Heart right ventricle (tissue), 16 donors: ENCODE measurements around the gene ELAVL1. TPM values are rescaled to one million over a fixed set of nuclear protein-coding genes. Genes with fewer than 3 reads are reported as not detected.
A peak's percentile ranks its signal among the peaks of the same experiment; 100 is the strongest.

ENCODE experiments used
- ATAC-seq, 8 donors: fragments of 200-7000 bp; cut with Tn5 transposase; one replicate each; pipeline ENCODE4 v1.9.1; 2020; ENCODE audit warnings: mild to moderate bottlenecking in 8 of 8, moderate library complexity in 8 of 8, moderate number of reproducible peaks in 1 of 8
- DNase-seq, 2 donors: peaks; one replicate each; pipeline ENCODE4 v3.0.0-alpha.2; 2020
- H3K27ac ChIP-seq, 10 donors: fragments of 200-600 bp; sonication (generic) in 2 of 10; one replicate each; pipeline versions ENCODE4 v1.5.0 to v1.8.0; 2020 to 2022; ENCODE audit warnings: mild to moderate bottlenecking in 3 of 10
- H3K27me3 ChIP-seq, 7 donors: fragments of 200-600 bp; one replicate each; pipeline ENCODE4 v1.8.0; 2021 to 2022; ENCODE audit warnings: mild to moderate bottlenecking in 2 of 7
- H3K36me3 ChIP-seq, 9 donors: fragments of 200-600 bp; sonication (generic) in 1 of 9; one replicate each; pipeline versions ENCODE4 v1.5.0 to v1.8.0; 2020 to 2022; ENCODE audit warnings: mild to moderate bottlenecking in 2 of 9
- H3K4me1 ChIP-seq, 9 donors: fragments of 200-600 bp; sonication (generic) in 1 of 9; one replicate each; pipeline versions ENCODE4 v1.5.0 to v1.8.0; 2020 to 2022; ENCODE audit warnings: mild to moderate bottlenecking in 4 of 9
- H3K4me3 ChIP-seq, 10 donors: fragments of 200-600 bp; sonication (generic) in 2 of 10; one replicate each; pipeline versions ENCODE4 v1.5.0 to v1.8.0; 2020 to 2022; ENCODE audit warnings: mild to moderate bottlenecking in 7 of 10, moderate library complexity in 2 of 10
- H3K9me3 ChIP-seq, 11 donors: fragments of 200-600 bp in 10 of 11; sonication (generic) in 2 of 11; one replicate each; pipeline versions ENCODE4 v1.5.0 to v1.8.0; 2013 to 2022; ENCODE audit warnings: mild to moderate bottlenecking in 2 of 11, control low read depth in 1 of 11, moderate library complexity in 1 of 11
- CTCF ChIP-seq, 9 donors: fragments of 200-600 bp; sonication (generic) in 2 of 9; IDR thresholded peaks; one replicate each; pipeline versions ENCODE4 v1.5.0 to v1.8.0; 2021 to 2022; ENCODE audit warnings: antibody characterized with exemption in 9 of 9, mild to moderate bottlenecking in 5 of 9, moderate library complexity in 1 of 9
- WGBS, 2 donors: extraction: QIAGEN DNeasy Blood & Tissue Kit; methylation state at CpG; one replicate each; pipeline ENCODE4 v1.1.7; 2013; ENCODE audit warnings: inconsistent platforms in 1 of 2; 5-methylcytosine and 5-hydroxymethylcytosine counted together
- intact Hi-C, 10 donors: fragments of 100-400 bp; cut with DNase I; formaldehyde crosslinking; loops; one replicate each; pipeline versions ENCODE4 v1.11.1 to v1.14.2; 2022
- polyA plus RNA-seq, 2 donors: library from polyadenylated mRNA; stranded (reverse); fragments of 200-250 nt; gene quantifications; one replicate each; pipeline ENCODE4 v1.2.3, GENCODE V29; 2013
- total RNA-seq, 10 donors: library from RNA; stranded (reverse); fragmentation: NEBNext Ultra II Directional in 3 of 10; extraction: Animal tissue kit (Norgen Biotek cat#: 25700) in 3 of 10; gene quantifications; one replicate each; pipeline versions ENCODE4 v1.2.1 to v1.2.4, GENCODE V29; 2021 to 2023
- donor health status: Arrhythmogenic right ventricular cardiomyopathy.
- donor health status: ischemic (EF 13 %, LVEDD 7.1; RV severe dilation, severe dysfunction).
- donor health status: healthy with polysubstance abuse.
- donor health status: DM: no; HTN: yes; CAD: no.
- donor health status: DM: no; HTN: no; CAD: no.
- donor health status: ischemic (EF 25% LVEDD 6.9; RV normal size, moderate dysfunction).
- donor health status: ischemic (EF 25% LVEDD 5.7; RV mildly dilated, moderate dysfunction).
- donor health status: healthy.
- donor health status: DM: yes; HTN: yes; CAD: no.
- donor health status: Ischemic cardiomyopathy.
- donor health status: ischemic (EF 35%, LVEDD 5.7; RV mildly dilated, moderate dysfunction).
- donor health status: nonischemic (EF 11% LVEDD 7.7; RV severe dilation, severe dysfunction).
- donor health status: DM: yes; HTN: yes; CAD: no.
- donor health status: PGD.
- donor health status: ischemic (EF 29% LVEDD 5.4; RV normal size, mild dysfunction).
- donor health status: nonischemic (EF 23%, LVEDD 6.1; RV moderate dilation, normal function).

Gene ELAVL1
- total and polyA plus RNA-seq, 12 donors: 11.6 to 60.1 (median 54.4) TPM

- H3K9me3 ChIP-seq: no peaks in the 10 kb centered on the region
- 8% methylated on average over 42 to 49 of the region's 49 CpGs for WGBS, 2 donors
- TF ChIP-seq CTCF (IDR thresholded peaks at IDR 0.05): no peak
- peaks cover 0 to 14% (median 5%) of the 10 kb centered on the region in 9 donors for H3K4me1 ChIP-seq
- H3K4me3 ChIP-seq: peak overlapping the region in 9 of 10 donors; percentile 17 to 48 (median 31)
- peaks cover 0 to 41% (median 21%) of the 10 kb centered on the region in 7 donors for H3K27me3 ChIP-seq
- ATAC-seq (peak; percentile 85 to 93 (median 90)), DNase-seq (peak; percentile 67 to 84)
- intact Hi-C loops: no loop called here
- no peak overlapping the region for H3K27ac ChIP-seq
- H3K36me3 ChIP-seq: no peaks in the 10 kb centered on the region
These were observed 45.0 kb upstream of the ELAVL1 start for GRCh38 chr19:8050274-8051096.

GRCh38 chr19:8046569-8047165, 41.2 kb upstream of the ELAVL1 start:
- whole genome bisulfite sequencing, 2 donors: 50 to 58% methylated on average over 2 to 3 of the region's 3 CpGs
- H3K36me3 ChIP-seq: no peaks in the 10 kb centered on the region
- no peak for TF ChIP-seq CTCF (IDR thresholded peaks at IDR 0.05)
- no peaks in the 10 kb centered on the region for H3K9me3 ChIP-seq
- H3K27me3 ChIP-seq: peaks cover 0 to 45% (median 20%) of the 10 kb centered on the region in 7 donors
- H3K27ac ChIP-seq: no peak overlapping the region
- DNase-seq: no peak
- intact Hi-C loops: no loop called here
- ATAC-seq: no peak
- peaks cover 0 to 14% (median 5%) of the 10 kb centered on the region in 9 donors for H3K4me1 ChIP-seq
- no peak overlapping the region for H3K4me3 ChIP-seq

- intact Hi-C loops: no loop called here
- Histone ChIP-seq H3K4me3 (no peak overlapping the region), H3K9me3 (no peaks in the 10 kb centered on the region), H3K27me3 (peaks cover 0 to 43% (median 21%) of the 10 kb centered on the region in 7 donors), H3K36me3 (no peaks in the 10 kb centered on the region), H3K4me1 (peaks cover 0 to 12% (median 5%) of the 10 kb centered on the region in 9 donors), H3K27ac (no peak overlapping the region)
- DNase-seq: no peak
- ATAC-seq: no peak
- WGBS, 2 donors: 62 to 64% methylated on average over 10 of the region's 10 CpGs
- no peak for TF ChIP-seq CTCF (IDR thresholded peaks at IDR 0.05)
These were observed 40.6 kb upstream of the ELAVL1 start for GRCh38 chr19:8045872-8046568.

GRCh38 chr19:8044018-8044417, 38.6 kb upstream of the ELAVL1 start:
- H3K27me3 ChIP-seq: peaks cover 0 to 26% (median 5%) of the 10 kb centered on the region in 7 donors
- WGBS, 2 donors: 78 to 80% methylated on average over 10 of the region's 10 CpGs
- no peak for ATAC-seq
- no peaks in the 10 kb centered on the region for H3K4me1 ChIP-seq
- no peak overlapping the region for H3K27ac ChIP-seq
- H3K9me3 ChIP-seq: no peaks in the 10 kb centered on the region
- DNase-seq: no peak
- intact Hi-C loops: no loop called here
- H3K36me3 ChIP-seq: no peaks in the 10 kb centered on the region
- TF ChIP-seq CTCF (IDR thresholded peaks at IDR 0.05): no peak
- no peak overlapping the region for H3K4me3 ChIP-seq
